ENCODE data around the gene CACNB2. TPM values are rescaled to one million over a fixed set of nuclear protein-coding genes. Genes with fewer than 3 reads are reported as not detected.

Gene CACNB2
- total and polyA plus RNA-seq, 2 donors (not counting 3 experiments of a cell fraction or from before 2014, with no cell fraction given): not detected

DNA sequence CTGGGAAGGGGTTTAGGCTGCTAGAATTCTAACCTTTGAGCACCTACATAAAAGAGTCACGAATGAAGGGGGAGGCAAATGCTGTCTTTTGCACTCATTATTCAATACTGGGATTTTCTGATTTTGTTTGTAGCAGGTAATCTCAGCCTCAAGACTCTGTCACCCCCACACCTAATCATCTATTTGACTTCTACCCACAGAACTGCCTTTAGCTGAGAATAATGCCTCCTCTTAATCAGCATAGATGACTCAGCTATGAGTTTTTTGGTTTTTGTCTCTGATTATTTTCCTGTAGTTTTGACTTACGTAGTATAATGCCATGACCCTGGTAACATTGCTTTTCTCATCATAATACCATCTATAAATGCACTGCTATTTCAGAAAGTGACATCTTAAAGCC lies 42.7 kb upstream of the CACNB2 start:
- no peak overlapping the region for H2AFZ ChIP-seq (ENCODE audit: low read depth, low read length)
- TF ChIP-seq MYC (IDR thresholded peaks at IDR 0.05; ENCODE audit: low read depth, low read length) (no peak), GATA2 (IDR thresholded peaks at IDR 0.05; ENCODE audit: insufficient read depth, insufficient read length, low read depth, low read length) (no peak), FOS (IDR thresholded peaks at IDR 0.05; ENCODE audit: borderline replicate concordance, insufficient read depth, low read length) (no peak), POLR2AphosphoS5 (IDR thresholded peaks at IDR 0.05; ENCODE audit: insufficient read depth, low read depth, low read length) (no peak), JUN (IDR thresholded peaks at IDR 0.05; ENCODE audit: borderline replicate concordance, insufficient read depth, insufficient read length, low read depth) (no peak), POLR2A (IDR thresholded peaks at IDR 0.05; ENCODE audit: low read depth, low read length) (no peak), EZH2 (IDR thresholded peaks at IDR 0.05; ENCODE audit: borderline replicate concordance, low read depth, low read length, severe bottlenecking) (no peak)
- TF ChIP-seq, protein P1, sequence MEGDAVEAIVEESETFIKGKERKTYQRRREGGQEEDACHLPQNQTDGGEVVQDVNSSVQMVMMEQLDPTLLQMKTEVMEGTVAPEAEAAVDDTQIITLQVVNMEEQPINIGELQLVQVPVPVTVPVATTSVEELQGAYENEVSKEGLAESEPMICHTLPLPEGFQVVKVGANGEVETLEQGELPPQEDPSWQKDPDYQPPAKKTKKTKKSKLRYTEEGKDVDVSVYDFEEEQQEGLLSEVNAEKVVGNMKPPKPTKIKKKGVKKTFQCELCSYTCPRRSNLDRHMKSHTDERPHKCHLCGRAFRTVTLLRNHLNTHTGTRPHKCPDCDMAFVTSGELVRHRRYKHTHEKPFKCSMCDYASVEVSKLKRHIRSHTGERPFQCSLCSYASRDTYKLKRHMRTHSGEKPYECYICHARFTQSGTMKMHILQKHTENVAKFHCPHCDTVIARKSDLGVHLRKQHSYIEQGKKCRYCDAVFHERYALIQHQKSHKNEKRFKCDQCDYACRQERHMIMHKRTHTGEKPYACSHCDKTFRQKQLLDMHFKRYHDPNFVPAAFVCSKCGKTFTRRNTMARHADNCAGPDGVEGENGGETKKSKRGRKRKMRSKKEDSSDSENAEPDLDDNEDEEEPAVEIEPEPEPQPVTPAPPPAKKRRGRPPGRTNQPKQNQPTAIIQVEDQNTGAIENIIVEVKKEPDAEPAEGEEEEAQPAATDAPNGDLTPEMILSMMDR (IDR thresholded peaks at IDR 0.05; ENCODE audit: extremely low read depth in 1 of 2, insufficient read depth in 1 of 2, low read depth in 1 of 2, low read length in 2 of 2): no peak
- TF ChIP-seq, protein P2, sequence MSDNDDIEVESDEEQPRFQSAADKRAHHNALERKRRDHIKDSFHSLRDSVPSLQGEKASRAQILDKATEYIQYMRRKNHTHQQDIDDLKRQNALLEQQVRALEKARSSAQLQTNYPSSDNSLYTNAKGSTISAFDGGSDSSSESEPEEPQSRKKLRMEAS (IDR thresholded peaks at IDR 0.05; ENCODE audit: insufficient read depth, insufficient read length): no peak
- BruUV-seq (replicated peaks): no TSS peak
- H3K4me1 ChIP-seq (ENCODE audit: control insufficient read depth, extremely low read depth, insufficient read depth, low read length): no peaks in the 10 kb centered on the region
- CTCF ChIA-PET: no interaction called here
- dilution Hi-C loops (cut with MboI; ENCODE audit: extremely low pct_ligation_motif_present, low sequenced_read_pairs) (no loop called here), intact Hi-C loops (cut with micrococcal nuclease) (no loop called here)
- no peaks in the 10 kb centered on the region for H3K79me2 ChIP-seq (ENCODE audit: control insufficient read depth, insufficient read depth, low read length)
- no peaks in the 10 kb centered on the region for H3K9me1 ChIP-seq (replicated peaks; ENCODE audit: control insufficient read depth, extremely low read depth, insufficient read depth, low read length)
- POLR2A ChIA-PET: no interaction called here
- no peak overlapping the region for H3K4me2 ChIP-seq (ENCODE audit: insufficient read depth, low read length)
- DNase-seq (ENCODE audit: low read depth, low spot score) (no peak), FAIRE-seq (no peak)
- no peaks in the 10 kb centered on the region for H3K27me3 ChIP-seq (ENCODE audit: control insufficient read depth in 2 of 2, insufficient read depth in 2 of 2, low read length in 2 of 2)
- no peaks in the 10 kb centered on the region for H3K36me3 ChIP-seq (ENCODE audit: control insufficient read depth in 2 of 2, extremely low read depth in 1 of 2, insufficient read depth in 2 of 2, low read length in 2 of 2)
- no peaks in the 10 kb centered on the region for H4K20me1 ChIP-seq (replicated peaks; ENCODE audit: control insufficient read depth, extremely low read depth, insufficient read depth, low read length)
- no peak overlapping the region for H3K4me3 ChIP-seq (replicated peaks in 1 of 3; ENCODE audit: insufficient read depth in 1 of 3, low read depth in 1 of 3, low read length in 3 of 3)
- no peak overlapping the region for H3K27ac ChIP-seq (ENCODE audit: insufficient read depth, low read depth, low read length)
- H3K9ac ChIP-seq (replicated peaks; ENCODE audit: extremely low read depth, insufficient read depth, low read length): no peak overlapping the region
- H3K9me3 ChIP-seq (replicated peaks; ENCODE audit: control insufficient read depth, insufficient read depth, low read length): no peaks in the 10 kb centered on the region

Measured in endothelial cell of umbilical vein (primary cell).